ENCODE measurements around the gene CDK19.

DNA sequence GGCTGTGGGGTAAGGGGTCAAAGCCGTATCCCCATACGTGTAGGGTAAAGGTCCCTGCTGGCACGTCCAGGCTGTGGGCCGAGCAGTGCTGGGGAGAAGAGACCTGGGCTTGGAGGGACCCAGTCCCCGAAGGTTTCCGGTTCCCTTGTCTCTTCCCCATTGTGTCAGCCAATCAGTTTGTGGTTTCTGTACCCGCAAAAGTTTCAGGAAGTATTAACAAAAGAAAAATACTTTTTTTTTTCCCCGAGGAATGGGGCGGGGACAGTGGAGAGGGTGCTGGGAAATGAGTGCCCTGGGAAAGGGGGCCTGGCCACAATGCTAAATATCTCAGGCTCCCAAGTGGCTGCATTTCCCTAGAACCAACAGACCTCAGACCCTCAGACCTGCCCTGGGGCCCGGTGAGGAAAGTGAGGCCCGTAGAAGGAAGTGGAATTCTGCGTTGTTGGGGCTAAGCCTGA, 44.1 kb upstream of the CDK19 start:
- TF ChIP-seq, protein P1, sequence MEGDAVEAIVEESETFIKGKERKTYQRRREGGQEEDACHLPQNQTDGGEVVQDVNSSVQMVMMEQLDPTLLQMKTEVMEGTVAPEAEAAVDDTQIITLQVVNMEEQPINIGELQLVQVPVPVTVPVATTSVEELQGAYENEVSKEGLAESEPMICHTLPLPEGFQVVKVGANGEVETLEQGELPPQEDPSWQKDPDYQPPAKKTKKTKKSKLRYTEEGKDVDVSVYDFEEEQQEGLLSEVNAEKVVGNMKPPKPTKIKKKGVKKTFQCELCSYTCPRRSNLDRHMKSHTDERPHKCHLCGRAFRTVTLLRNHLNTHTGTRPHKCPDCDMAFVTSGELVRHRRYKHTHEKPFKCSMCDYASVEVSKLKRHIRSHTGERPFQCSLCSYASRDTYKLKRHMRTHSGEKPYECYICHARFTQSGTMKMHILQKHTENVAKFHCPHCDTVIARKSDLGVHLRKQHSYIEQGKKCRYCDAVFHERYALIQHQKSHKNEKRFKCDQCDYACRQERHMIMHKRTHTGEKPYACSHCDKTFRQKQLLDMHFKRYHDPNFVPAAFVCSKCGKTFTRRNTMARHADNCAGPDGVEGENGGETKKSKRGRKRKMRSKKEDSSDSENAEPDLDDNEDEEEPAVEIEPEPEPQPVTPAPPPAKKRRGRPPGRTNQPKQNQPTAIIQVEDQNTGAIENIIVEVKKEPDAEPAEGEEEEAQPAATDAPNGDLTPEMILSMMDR (IDR thresholded peaks at IDR 0.05) = no peak
- TF ChIP-seq POLR2A (IDR thresholded peaks at IDR 0.05) = no peak

All from testis (tissue), 2 donors.